Measurements from ENCODE around the gene PTBP1.

The PTBP1 gene

GRCh38 chr19:808423-808775 is 11.1 kb downstream of the PTBP1 start:
- Histone ChIP-seq H4K20me1 (ENCODE audit: insufficient read depth, low read length) (no peaks in the 10 kb centered on the region), H3K36me3 (ENCODE audit: insufficient read depth, low read length) (peaks cover 95% of the 10 kb centered on the region), H3K27me3 (ENCODE audit: insufficient read depth, low read length) (no peaks in the 10 kb centered on the region), H3K4me3 (ENCODE audit: low read depth, low read length, poor library complexity, severe bottlenecking) (no peak overlapping the region), H3F3A (ENCODE audit: insufficient read depth, low read length) (peaks cover 3% of the 10 kb centered on the region; the same call in 1 of the 2 replicates), H3K9ac (ENCODE audit: low read length) (no peak overlapping the region), H3K9me2 (ENCODE audit: low read depth, low read length) (no peaks in the 10 kb centered on the region), H3K27ac (ENCODE audit: low read depth, low read length, poor library complexity, severe bottlenecking) (no peak overlapping the region), H3K9me3 (ENCODE audit: low read length) (no peaks in the 10 kb centered on the region), H3K4me1 (ENCODE audit: insufficient read depth, low read length, severe bottlenecking) (no peaks in the 10 kb centered on the region), H2AFZ (ENCODE audit: low read length) (no peak overlapping the region), H3K4me2 (ENCODE audit: low read length) (no peak overlapping the region), H3K79me2 (ENCODE audit: insufficient read depth, low read length) (peaks cover 2% of the 10 kb centered on the region; the same call in 1 of the 2 replicates)
- TF ChIP-seq EZH2 (IDR thresholded peaks at IDR 0.05; ENCODE audit: borderline replicate concordance, low read length) (no peak), CTCF (IDR thresholded peaks at IDR 0.05; ENCODE audit: low read length) (no peak)

GRCh38 chr19:810077-810855 is 13.0 kb downstream of the PTBP1 start:
- H3F3A ChIP-seq (ENCODE audit: insufficient read depth, low read length): peaks cover 3% of the 10 kb centered on the region; the same call in 1 of the 2 replicates
- H3K27ac ChIP-seq (ENCODE audit: low read depth, low read length, poor library complexity, severe bottlenecking): no peak overlapping the region
- H3K27me3 ChIP-seq (ENCODE audit: insufficient read depth, low read length): no peaks in the 10 kb centered on the region
- no peak overlapping the region for H3K9ac ChIP-seq (ENCODE audit: low read length)
- no peak overlapping the region for H3K4me2 ChIP-seq (ENCODE audit: low read length)
- H3K9me3 ChIP-seq (ENCODE audit: low read length): no peaks in the 10 kb centered on the region
- H3K9me2 ChIP-seq (ENCODE audit: low read depth, low read length): no peaks in the 10 kb centered on the region
- no peaks in the 10 kb centered on the region for H4K20me1 ChIP-seq (ENCODE audit: insufficient read depth, low read length)
- H3K4me1 ChIP-seq (ENCODE audit: insufficient read depth, low read length, severe bottlenecking): no peaks in the 10 kb centered on the region
- no peak for TF ChIP-seq CTCF (IDR thresholded peaks at IDR 0.05; ENCODE audit: low read length)
- TF ChIP-seq EZH2 (IDR thresholded peaks at IDR 0.05; ENCODE audit: borderline replicate concordance, low read length): no peak
- no peaks in the 10 kb centered on the region for H3K79me2 ChIP-seq (ENCODE audit: insufficient read depth, low read length)
- peaks cover 81% of the 10 kb centered on the region for H3K36me3 ChIP-seq (ENCODE audit: insufficient read depth, low read length)
- H2AFZ ChIP-seq (ENCODE audit: low read length): no peak overlapping the region
- no peak overlapping the region for H3K4me3 ChIP-seq (ENCODE audit: low read depth, low read length, poor library complexity, severe bottlenecking)

- no peaks in the 10 kb centered on the region for H3K9me2 ChIP-seq (ENCODE audit: low read depth, low read length)
- no peaks in the 10 kb centered on the region for H4K20me1 ChIP-seq (ENCODE audit: insufficient read depth, low read length)
- H3K27ac ChIP-seq (ENCODE audit: low read depth, low read length, poor library complexity, severe bottlenecking): no peak overlapping the region
- H3K9ac ChIP-seq (ENCODE audit: low read length): no peak overlapping the region
- no peaks in the 10 kb centered on the region for H3K4me1 ChIP-seq (ENCODE audit: insufficient read depth, low read length, severe bottlenecking)
- no peaks in the 10 kb centered on the region for H3K79me2 ChIP-seq (ENCODE audit: insufficient read depth, low read length)
- H3K27me3 ChIP-seq (ENCODE audit: insufficient read depth, low read length): no peaks in the 10 kb centered on the region
- TF ChIP-seq EZH2 (IDR thresholded peaks at IDR 0.05; ENCODE audit: borderline replicate concordance, low read length): no peak
- no peak for TF ChIP-seq CTCF (IDR thresholded peaks at IDR 0.05; ENCODE audit: low read length)
- no peaks in the 10 kb centered on the region for H3K9me3 ChIP-seq (ENCODE audit: low read length)
- no peak overlapping the region for H3K4me2 ChIP-seq (ENCODE audit: low read length)
- peaks cover 74% of the 10 kb centered on the region for H3K36me3 ChIP-seq (ENCODE audit: insufficient read depth, low read length)
- H3K4me3 ChIP-seq (ENCODE audit: low read depth, low read length, poor library complexity, severe bottlenecking): no peak overlapping the region
- H2AFZ ChIP-seq (ENCODE audit: low read length): no peak overlapping the region
- peaks cover 3% of the 10 kb centered on the region; the same call in 1 of the 2 replicates for H3F3A ChIP-seq (ENCODE audit: insufficient read depth, low read length)
These were observed 13.7 kb downstream of the PTBP1 start for GRCh38 chr19:810883-811489.
